SW480 (cell line): ENCODE measurements around the gene DCHS1.

Experiments
- DNase-seq: peaks from one replicate; pipeline ENCODE4 v3.0.0-alpha.2; 2016; ENCODE audit warnings: low spot score

Gene DCHS1

DNA sequence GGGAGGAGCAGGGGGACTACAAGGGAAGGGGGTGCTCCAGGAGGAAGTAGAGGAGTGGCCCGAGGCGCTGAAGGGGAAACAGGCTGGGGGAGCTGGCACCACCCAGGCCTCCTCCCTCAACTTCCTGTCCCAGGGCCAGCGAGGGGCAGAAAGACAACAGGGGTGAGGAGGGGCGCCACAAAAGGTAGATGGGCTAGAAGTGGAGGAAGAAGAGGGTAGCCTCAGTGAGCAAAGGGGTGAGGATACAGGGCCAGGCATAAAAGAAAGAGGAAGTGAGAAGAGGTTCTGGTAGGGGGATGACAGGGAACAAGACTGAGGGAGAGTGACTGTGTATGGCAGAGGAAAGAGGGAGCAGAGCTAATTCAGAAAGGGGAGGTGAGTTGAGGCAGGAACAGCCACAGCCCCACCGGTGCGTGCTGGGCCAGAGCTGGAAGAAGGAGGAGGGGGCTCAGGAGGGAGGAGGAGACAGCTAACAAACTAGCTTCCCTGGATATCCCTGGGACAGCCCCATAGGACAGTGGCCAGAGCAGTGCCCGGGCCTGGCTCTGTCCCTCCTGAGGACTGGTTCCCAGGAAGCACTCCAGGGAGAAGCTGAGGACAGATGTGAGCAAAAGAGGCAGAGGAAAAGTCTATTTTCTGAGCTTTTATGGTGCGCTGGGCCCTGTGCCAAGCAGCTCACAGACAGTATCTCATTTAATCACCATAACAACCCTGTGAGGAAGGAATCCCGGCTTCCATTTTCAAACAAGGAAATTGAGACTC is 8.5 kb downstream of the DCHS1 start:
- DNase-seq: no peak

DNA sequence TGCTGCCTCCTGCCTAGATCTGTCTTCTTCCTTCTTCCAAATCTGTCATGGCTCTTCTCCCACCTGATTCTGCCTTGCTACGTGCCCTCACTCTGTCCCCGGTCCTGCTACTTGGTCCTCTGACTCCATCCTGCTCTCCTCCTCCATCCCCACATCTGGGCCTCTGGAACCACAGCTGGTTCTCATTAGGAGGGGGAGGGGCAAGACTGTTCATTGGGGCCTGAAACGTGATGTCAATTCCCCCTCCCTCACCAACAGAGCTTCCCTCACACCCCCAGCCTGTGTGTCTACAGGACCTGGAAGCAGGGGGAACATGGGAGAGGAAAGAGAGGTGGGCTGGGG is 9.1 kb downstream of the DCHS1 start:
- no peak for DNase-seq

DNA sequence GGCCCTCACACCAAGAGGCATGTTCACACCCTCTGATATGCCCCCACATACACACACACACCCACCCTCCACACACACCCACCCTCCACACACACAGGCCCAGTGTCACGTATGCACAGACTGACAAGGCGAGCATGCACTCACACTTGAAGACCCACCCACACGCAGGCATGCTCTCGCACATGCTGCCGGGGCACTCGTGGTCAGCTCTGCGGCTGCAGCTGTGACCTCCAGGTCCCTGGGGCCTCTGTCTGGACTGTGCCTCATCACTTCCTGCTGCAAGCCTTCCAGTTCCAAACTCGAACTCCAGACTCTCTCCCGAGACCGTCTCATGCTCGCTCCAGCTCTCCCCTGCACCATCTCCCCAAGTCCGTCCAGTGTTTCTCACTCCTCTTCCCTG is 9.5 kb downstream of the DCHS1 start:
- no peak for DNase-seq

DNA sequence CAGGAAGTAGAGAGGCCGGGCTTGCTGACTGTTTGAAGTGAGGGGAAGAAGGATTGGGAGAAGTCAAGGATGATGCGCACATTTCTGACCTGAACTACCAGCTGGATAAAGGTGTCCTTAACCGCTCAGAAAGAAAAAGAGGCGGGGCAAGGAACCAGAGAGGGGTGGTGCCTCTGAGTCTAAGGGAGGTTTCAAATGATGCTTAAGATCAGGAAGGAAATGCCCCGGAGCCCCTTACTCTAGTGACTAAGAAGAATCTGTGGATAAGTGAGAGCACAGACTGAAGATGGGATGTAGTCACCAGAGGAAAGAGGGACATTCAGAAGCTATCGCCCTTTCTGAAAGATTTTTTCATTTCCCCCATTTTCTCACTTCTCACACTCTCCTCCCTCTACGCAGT is 12.7 kb downstream of the DCHS1 start:
- DNase-seq: no peak

DNA sequence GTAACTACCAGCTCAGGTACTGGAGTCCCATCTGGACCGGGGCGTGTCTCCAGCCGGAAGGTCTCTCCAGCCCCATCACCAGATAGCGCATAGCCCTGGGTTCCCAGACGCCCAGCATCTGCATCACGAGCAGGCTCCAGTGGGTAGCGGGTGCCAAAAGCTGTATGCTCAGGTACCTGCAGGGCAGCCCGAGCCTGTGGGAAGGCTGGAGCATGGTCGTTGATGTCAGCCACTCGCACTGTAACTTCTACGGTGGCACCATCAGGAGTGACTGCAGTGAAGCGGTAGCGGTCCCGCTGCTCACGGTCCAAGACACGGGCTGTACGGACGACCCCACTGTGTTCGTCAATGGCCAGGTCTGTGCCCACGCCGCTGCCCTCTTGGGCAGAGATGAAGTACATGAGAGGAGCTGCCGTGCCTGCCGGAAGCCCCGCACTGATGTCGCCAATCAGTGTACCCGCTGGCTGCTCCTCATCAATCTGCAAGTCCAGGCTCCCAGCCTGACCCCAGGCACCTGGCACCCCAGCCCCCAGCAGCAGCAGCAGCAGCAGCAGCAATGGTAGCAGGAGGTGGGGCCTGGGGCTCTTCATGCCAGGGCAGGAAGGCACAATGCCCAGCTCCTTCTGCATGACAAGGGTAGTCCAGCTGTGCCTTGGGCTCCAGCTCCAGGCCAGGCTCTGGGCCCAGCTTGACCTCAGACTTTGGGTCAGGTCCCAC is 14.5 kb downstream of the DCHS1 start:
- DNase-seq: no peak

DNA sequence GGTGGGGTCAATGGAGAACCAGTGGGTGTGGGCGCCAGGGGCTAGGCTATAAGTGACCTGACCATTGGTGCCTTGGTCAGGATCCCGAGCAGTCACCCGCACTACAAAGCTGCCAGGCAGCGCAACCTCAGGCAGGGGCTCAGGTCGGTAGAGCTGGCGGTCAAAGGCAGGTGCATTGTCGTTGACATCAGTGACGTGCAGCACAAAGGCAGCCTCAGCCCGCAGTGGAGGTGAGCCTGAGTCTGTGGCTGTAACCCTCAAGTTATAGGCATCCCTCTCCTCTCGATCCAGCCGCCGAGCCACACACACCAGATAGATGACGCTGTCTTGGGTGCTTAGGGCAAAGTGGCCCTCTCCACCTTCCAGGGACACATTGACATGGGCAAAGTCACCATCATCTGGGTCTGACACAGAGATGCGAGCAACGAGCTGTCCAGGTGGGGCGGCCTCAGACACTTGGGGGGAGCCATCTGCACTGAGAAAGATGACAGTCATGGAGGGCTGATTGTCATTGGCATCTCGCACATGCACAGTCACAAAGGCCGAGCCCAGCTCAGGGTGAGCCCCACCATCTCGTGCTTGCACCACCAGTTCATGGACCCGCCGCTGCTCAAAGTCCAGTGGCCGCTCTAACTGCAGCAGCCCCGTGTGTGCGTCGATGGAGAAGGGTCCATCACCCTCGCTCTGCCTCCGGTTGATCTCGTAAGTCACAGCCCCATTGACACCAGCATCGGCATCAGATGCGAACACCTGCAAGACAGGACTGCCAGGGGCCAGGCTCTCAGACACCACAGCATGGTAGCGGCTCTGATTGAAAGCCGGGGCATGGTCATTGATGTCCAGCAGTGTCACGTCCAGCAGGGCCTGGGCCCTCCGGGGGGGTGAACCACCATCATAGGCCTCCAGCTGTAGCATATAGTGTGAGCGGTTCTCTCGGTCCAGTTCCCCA is 15.3 kb downstream of the DCHS1 start:
- no peak for DNase-seq

DNA sequence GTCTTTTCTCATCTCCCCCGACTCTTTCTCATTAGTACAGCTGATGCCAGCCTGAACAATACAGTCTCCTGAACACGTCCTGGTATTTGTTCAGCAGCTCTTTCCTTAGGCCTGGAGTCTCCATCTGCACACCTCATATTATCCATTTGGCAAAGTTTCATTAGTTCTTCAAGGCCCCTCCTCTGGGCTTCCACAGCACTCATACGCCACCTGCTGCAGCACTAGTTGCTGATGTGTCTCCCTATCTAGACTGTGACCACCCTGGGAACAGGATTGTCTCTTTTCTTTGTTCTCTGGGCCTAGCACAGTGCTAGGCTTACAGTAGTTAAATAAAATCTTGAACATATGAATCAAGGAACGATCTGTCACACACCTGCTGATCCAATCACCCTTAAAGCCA is 17.2 kb downstream of the DCHS1 start:
- DNase-seq: no peak

DNA sequence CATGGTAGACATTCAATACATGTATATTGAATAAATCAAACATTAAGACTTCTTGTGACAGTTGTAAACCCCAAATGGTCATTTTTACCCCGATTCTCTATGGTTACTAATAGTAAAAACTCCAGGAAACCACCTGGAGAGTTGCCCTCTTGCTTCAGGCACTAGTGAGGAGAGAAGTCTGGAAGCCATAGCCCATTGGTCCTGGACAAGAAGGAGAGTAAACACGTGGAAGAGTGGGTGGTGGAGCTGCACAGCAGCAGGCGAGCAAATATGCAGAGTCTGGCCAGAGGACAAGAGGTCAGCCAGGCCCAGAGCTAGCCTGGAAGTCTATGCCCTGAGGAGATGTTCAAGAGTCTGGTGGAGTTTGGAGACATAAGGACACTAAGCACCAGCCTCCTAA is 17.7 kb downstream of the DCHS1 start:
- no peak for DNase-seq

DNA sequence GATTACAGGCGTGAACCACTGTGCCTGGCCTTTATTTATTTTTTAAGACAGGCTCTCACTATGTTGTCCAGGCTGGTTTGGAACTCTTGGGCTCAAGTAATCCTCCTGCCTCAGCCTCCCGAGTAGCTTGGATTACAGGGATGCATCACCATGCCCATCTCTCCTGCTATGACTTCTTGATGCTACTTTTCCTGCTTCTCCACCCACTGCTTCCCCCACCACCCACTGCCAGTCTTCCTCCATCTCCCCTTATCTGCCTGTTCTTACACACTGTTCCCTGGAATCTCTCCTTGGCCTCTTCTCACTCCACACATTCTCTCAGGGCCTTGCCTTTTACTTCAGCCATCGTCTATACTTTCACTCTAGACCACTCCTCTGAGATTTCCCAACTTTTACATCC is 19.1 kb downstream of the DCHS1 start:
- no peak for DNase-seq

DNA sequence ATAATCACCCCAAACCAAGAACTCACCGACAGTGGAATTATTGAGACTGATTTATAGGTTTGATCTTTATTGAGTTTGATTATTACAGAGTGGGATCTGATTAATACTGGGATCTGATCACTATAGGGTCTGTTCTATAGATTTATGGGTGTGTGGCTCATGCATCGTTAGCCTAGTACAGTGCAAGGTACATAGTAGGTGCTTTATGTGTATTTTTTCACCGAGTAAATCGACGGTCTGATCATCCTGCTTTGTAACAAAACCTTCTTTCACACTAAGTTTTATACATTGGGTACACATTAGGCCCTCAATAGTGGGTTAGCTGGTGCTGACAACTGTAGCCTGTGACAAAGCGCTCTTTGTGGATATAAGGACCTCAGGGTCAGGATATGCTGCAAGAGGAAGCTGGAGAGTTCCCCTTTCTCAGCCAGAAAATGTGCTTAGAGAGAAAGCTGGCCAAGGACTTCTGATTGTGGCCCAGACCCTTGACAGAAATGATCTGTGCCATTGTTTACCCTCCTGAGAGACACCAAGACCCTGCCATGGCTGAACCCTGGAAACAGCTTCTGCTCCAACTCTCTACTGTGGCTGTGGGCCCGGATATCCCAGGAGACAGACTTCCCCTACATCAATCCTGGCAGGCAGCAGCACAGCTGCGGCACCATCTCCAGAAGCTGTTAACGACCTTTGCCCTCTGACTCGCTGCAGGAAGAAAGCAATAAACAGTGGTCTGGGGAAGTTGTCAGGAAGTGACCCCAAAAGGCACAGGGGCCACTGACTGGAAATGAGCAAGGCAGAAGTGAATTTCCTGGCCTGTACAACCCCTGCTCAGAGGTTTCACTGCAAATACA is 20.3 kb downstream of the DCHS1 start:
- DNase-seq: peak; percentile 53

DNA sequence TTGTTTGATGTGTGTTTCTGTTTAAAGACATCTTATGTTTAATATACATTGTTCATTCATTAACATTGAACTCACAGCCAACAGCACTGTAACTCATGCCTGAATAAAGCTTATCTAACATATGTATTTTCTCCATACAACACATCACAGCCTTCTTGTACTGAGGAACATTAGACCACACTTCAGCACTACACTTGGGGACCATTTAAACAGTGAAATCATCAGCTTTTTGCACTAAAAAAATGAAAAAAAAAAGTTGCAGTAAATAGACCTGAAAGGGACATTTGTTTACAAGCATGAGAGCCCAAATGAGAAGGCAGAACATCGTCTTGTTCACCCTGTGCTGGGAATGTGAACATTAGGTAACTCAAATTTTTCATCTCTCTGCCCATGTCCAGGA is 21.1 kb downstream of the DCHS1 start:
- DNase-seq: no peak

DNA sequence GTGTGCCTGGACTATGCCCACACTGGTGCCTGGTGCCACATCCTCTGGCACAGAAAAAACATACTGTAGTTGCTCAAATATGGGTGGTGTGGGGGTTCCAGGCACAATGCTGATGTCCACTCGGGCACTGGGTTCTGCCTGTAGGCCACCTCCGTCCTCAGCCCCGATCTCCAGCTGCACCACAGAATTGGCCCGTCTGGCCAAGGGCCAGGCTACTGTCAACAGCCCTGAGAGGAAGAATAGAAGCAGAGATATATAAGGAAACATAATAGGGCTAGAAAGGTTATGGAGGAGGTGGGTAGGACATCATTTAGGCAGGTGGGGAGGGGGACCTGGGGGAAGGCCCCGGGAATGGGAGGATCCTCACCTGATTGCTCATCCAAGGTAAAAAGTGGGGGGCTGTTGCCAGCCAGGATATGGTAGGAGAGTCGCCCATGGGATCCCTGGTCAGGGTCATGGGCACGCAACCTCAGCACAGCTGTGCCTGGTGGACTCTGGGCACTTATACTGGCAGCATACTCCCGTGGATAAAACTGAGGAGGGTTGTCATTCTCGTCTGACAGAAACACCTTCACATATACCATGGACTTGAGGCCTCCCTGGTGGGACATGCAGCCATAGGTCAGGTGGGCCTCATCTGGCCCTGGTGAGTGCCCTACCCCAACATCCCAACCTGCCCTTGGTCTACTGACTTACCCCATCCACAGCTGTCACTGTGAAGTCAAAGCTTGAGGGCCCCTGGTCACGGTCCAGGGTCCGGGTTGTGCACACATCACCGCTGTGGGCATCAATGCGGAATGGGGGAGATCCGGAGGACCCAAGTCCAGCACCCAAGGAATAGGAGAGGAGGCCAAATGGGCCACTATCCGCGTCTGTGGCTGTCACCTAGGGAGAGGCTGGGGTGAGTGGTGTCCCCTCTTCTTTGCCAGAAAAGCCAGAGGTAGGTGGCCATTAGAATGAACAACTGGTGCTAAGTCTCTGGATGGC is 21.9 kb downstream of the DCHS1 start:
- no peak for DNase-seq

DNA sequence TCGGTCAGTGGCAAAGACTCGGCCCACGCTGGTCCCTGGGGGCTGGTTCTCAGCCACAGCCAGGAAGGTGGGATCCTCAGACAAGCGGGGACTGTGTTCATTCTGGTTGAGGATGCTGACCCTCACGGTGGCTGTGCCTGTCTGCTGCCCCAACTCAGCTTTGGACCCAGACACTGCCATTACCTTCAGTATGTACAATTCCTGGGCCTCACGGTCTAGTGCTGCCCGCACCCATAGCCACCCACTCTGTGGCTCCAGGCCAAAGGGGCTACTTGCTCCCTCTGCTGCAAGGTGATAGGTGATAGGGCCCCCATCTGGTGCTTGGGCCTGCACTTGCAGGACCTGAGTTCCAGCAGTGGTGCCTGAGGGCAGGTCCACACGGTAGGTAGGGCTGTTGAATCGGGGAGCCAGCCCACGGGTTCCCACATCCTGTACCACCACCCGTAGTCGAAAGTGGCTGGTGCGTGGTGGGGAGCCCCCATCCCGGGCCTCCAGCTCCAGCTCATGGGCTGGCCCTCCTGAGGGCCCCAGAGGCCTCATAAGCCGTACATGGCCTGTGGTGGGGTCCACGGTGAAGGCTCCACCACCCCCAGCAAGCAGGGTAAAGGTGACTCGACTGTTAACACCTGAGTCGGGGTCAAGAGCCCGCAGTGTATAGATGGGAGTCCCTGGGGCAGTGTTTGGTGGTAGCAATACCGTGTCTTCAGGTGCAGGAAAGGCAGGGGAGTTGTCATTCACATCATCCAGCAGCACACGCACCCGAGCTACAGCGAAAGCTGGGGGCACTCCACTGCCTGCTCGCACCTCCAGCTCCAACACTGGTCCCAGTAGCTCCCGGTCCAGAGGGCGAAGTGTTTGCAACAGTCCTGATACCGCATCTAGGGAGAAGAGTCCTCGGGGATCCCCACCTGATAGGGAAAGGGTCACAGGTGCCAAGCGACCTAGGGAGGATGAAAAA is 23.2 kb downstream of the DCHS1 start:
- no peak for DNase-seq

DNA sequence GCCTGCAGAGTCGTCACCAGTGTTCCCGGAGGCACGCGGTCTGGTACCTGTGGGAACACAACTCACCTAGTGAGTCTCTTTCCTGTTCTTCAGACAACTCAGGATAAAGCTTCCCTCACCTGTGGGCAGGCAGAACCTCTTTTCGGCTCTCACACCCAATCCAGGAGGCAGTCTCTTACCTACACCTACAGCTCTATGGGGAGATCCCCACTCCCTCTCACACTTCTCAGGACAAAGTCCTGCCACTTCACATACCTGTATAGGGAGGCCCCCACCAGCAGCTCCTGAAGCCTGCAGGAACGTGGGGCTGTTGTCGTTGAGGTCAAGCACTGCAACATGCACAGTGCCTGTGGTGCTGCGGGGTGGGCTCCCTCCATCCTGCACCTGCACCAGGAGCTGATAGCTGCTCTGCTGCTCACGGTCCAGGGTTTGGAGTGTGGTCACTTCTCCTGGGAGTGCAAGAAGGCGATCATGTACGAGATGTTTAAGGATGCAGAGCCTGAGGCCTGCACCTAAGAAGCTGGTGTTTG is 24.2 kb downstream of the DCHS1 start:
- DNase-seq: no peak

DNA sequence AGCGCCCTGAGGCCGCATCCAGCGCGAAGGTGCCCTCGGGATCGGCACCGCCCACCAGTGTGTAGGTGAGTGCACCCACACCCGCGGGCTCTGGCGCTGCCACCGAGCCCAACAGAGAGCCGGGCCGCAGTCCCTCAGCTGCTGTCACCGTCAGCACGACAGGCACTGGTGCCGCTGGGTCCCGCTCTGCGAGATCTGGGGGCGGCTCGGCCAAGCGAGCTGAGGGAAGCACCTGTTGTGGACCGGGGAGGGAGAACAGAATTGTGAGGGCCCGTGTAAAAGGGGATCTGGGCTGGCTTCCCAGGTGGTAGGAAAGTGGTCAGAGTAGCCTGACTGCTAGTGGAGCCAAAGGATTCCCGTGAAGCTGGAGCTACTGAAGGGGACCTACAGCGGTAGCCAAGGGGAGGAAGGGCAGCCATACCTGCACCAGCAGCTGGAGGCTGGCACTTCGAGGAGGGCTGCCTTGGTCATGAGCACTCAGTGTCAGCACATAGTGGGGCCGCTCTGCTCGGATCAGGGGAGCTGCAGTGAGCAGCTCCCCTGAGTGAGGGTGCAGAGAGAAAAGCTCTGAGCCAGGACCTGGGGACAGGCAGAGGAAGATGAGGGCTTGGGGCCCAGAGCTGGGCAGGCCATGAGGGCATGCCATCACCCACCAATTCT is 24.8 kb downstream of the DCHS1 start:
- DNase-seq: no peak

DNA sequence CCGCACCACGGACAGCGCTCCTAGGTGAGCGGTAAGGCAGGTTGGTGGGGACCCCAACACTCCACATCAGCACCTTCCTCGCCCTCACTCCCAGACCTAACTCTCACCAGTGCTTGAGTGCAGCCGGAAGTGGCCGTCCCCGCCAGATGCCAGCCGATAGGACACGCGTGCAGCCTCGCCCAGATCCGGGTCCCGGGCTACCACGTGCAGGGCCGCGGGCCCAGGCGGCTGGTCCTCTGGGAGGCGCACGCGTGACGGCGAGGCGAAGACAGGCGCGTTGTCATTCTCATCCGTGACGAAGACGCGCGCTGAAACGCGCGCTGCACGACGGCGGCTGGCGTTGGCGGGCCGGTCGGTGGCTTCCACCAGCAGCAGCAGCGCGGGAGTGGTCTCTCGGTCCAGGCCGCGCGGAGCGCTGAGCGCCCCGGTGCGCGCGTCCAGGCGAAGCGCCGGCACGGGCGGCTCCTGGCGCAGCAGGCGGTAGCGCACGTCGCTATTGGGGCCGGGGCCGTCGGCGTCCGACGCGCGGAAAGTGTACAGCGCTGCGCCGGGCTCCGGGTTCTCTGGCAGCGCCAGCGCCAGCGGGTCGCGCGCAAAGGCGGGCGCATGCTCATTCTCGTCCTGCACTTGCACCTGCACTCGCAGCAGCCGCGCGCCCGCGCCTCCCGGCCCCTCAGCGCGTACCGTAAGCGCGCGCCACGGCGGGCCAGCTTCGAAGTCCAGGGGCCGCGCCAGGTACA is 25.5 kb downstream of the DCHS1 start:
- DNase-seq: no peak

DNA sequence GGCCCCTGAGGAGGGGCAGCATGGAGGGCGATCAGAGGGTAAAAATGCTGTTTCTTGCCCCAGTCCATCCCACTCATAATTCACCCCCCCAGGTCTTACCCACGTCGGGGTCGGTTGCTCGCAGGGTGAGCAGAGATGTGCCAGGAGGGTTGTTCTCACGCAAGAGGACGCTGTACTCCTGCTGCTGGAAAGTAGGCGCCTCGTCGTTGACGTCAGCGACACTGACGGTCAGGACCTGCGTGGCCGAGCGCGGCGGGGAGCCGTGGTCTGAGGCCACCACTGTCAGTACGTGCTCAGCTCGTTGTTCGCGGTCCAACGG is 26.1 kb downstream of the DCHS1 start:
- no peak for DNase-seq

DNA sequence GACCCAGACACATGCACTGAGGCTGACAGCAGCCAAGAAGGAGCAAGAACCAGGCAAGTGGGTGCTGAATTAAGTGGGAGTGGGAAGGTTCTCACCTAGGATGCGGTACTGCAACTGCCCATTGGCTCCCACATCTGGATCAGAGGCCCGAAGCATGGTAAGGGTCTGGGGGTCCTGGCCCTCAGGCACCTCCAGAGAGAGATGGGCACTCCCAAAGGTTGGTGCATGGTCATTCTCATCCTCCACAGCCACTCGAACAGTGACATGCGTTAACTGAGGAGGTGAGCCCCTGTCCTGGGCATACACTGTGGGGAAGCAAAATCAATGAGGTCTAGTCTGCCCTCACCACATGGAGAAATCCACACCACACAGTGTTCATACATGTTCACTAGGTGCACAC is 27.1 kb downstream of the DCHS1 start:
- no peak for DNase-seq
